ENCODE data around the gene CFAP54.

GRCh38 chr12:96776908-96777307 lies 287.5 kb downstream of the CFAP54 start:
- TF ChIP-seq, protein P1, sequence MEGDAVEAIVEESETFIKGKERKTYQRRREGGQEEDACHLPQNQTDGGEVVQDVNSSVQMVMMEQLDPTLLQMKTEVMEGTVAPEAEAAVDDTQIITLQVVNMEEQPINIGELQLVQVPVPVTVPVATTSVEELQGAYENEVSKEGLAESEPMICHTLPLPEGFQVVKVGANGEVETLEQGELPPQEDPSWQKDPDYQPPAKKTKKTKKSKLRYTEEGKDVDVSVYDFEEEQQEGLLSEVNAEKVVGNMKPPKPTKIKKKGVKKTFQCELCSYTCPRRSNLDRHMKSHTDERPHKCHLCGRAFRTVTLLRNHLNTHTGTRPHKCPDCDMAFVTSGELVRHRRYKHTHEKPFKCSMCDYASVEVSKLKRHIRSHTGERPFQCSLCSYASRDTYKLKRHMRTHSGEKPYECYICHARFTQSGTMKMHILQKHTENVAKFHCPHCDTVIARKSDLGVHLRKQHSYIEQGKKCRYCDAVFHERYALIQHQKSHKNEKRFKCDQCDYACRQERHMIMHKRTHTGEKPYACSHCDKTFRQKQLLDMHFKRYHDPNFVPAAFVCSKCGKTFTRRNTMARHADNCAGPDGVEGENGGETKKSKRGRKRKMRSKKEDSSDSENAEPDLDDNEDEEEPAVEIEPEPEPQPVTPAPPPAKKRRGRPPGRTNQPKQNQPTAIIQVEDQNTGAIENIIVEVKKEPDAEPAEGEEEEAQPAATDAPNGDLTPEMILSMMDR (IDR thresholded peaks at IDR 0.05; ENCODE audit: extremely low read depth in 1 of 2, insufficient read depth in 1 of 2, low read depth in 1 of 2, low read length in 2 of 2) = no peak
- TF ChIP-seq POLR2A (IDR thresholded peaks at IDR 0.05; ENCODE audit: low read depth, low read length) (no peak), MAX (IDR thresholded peaks at IDR 0.05; ENCODE audit: insufficient read depth, insufficient read length) (no peak), JUN (IDR thresholded peaks at IDR 0.05; ENCODE audit: borderline replicate concordance, insufficient read depth, insufficient read length, low read depth) (no peak), POLR2AphosphoS5 (IDR thresholded peaks at IDR 0.05; ENCODE audit: insufficient read depth, low read depth, low read length) (no peak), FOS (IDR thresholded peaks at IDR 0.05; ENCODE audit: borderline replicate concordance, insufficient read depth, low read length) (no peak), EZH2 (IDR thresholded peaks at IDR 0.05; ENCODE audit: borderline replicate concordance, low read depth, low read length, severe bottlenecking) (no peak)

All from endothelial cell of umbilical vein (primary cell).